ENCODE results near the gene UBA1.

DNA sequence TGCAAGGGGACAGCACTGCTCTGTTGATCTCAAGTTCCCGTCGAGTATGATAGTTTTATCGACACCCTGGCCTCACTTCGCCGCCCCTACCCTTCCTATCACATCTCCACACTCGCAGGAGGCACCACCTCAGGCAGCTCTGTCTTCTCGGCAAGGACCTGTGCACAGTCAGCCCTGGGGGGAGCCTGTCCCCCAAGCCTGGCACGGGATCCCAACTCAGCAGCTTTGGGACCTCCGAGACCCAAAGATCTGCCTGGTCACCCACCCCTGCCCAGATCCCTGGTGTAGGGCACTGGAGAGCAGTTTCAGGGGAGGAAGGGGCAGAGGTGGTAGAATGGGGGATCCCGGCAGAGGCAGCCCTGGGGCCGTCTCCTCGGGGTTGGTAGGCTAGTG lies 18.0 kb upstream of the UBA1 start:
- TF ChIP-seq PTBP1 (IDR thresholded peaks at IDR 0.05; ENCODE audit: low read depth, low read length, poor library complexity, severe bottlenecking) (no peak), HNRNPL (IDR thresholded peaks at IDR 0.05; ENCODE audit: low read depth, low read length) (no peak), ZNF556 (CRISPR knock-in tag; IDR thresholded peaks at IDR 0.05; ENCODE audit: borderline replicate concordance) (no peak), HNRNPUL1 (IDR thresholded peaks at IDR 0.05; ENCODE audit: low read depth, low read length) (no peak), IRF2 (CRISPR knock-in tag; IDR thresholded peaks at IDR 0.05) (no peak), BRCA1 (CRISPR knock-in tag; IDR thresholded peaks at IDR 0.05) (no peak), KDM6A (CRISPR knock-in tag; IDR thresholded peaks at IDR 0.05; ENCODE audit: low read depth) (no peak), HMGA1 (CRISPR knock-in tag; conservative IDR thresholded peaks at IDR 0.05) (no peak), MXI1 (IDR thresholded peaks at IDR 0.05; ENCODE audit: borderline replicate concordance, low read depth, low read length) (no peak)
- TF ChIP-seq, protein P1, sequence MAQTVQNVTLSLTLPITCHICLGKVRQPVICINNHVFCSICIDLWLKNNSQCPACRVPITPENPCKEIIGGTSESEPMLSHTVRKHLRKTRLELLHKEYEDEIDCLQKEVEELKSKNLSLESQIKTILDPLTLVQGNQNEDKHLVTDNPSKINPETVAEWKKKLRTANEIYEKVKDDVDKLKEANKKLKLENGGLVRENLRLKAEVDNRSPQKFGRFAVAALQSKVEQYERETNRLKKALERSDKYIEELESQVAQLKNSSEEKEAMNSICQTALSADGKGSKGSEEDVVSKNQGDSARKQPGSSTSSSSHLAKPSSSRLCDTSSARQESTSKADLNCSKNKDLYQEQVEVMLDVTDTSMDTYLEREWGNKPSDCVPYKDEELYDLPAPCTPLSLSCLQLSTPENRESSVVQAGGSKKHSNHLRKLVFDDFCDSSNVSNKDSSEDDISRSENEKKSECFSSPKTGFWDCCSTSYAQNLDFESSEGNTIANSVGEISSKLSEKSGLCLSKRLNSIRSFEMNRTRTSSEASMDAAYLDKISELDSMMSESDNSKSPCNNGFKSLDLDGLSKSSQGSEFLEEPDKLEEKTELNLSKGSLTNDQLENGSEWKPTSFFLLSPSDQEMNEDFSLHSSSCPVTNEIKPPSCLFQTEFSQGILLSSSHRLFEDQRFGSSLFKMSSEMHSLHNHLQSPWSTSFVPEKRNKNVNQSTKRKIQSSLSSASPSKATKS (CRISPR knock-in tag; IDR thresholded peaks at IDR 0.05): no peak
- TF ChIP-seq, protein P2, sequence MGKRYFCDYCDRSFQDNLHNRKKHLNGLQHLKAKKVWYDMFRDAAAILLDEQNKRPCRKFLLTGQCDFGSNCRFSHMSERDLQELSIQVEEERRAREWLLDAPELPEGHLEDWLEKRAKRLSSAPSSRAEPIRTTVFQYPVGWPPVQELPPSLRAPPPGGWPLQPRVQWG (CRISPR knock-in tag; IDR thresholded peaks at IDR 0.05; ENCODE audit: borderline replicate concordance, low read depth): no peak
- TF ChIP-seq, protein P3, sequence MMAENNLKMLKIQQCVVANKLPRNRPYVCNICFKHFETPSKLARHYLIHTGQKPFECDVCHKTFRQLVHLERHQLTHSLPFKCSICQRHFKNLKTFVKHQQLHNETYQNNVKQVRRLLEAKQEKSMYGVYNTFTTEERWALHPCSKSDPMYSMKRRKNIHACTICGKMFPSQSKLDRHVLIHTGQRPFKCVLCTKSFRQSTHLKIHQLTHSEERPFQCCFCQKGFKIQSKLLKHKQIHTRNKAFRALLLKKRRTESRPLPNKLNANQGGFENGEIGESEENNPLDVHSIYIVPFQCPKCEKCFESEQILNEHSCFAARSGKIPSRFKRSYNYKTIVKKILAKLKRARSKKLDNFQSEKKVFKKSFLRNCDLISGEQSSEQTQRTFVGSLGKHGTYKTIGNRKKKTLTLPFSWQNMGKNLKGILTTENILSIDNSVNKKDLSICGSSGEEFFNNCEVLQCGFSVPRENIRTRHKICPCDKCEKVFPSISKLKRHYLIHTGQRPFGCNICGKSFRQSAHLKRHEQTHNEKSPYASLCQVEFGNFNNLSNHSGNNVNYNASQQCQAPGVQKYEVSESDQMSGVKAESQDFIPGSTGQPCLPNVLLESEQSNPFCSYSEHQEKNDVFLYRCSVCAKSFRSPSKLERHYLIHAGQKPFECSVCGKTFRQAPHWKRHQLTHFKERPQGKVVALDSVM (CRISPR knock-in tag; IDR thresholded peaks at IDR 0.05): no peak
- TF ChIP-seq, protein P4, sequence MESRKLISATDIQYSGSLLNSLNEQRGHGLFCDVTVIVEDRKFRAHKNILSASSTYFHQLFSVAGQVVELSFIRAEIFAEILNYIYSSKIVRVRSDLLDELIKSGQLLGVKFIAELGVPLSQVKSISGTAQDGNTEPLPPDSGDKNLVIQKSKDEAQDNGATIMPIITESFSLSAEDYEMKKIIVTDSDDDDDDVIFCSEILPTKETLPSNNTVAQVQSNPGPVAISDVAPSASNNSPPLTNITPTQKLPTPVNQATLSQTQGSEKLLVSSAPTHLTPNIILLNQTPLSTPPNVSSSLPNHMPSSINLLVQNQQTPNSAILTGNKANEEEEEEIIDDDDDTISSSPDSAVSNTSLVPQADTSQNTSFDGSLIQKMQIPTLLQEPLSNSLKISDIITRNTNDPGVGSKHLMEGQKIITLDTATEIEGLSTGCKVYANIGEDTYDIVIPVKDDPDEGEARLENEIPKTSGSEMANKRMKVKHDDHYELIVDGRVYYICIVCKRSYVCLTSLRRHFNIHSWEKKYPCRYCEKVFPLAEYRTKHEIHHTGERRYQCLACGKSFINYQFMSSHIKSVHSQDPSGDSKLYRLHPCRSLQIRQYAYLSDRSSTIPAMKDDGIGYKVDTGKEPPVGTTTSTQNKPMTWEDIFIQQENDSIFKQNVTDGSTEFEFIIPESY (CRISPR knock-in tag; IDR thresholded peaks at IDR 0.05): no peak
- TF ChIP-seq, protein P5, sequence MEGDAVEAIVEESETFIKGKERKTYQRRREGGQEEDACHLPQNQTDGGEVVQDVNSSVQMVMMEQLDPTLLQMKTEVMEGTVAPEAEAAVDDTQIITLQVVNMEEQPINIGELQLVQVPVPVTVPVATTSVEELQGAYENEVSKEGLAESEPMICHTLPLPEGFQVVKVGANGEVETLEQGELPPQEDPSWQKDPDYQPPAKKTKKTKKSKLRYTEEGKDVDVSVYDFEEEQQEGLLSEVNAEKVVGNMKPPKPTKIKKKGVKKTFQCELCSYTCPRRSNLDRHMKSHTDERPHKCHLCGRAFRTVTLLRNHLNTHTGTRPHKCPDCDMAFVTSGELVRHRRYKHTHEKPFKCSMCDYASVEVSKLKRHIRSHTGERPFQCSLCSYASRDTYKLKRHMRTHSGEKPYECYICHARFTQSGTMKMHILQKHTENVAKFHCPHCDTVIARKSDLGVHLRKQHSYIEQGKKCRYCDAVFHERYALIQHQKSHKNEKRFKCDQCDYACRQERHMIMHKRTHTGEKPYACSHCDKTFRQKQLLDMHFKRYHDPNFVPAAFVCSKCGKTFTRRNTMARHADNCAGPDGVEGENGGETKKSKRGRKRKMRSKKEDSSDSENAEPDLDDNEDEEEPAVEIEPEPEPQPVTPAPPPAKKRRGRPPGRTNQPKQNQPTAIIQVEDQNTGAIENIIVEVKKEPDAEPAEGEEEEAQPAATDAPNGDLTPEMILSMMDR (CRISPR knock-in tag; IDR thresholded peaks at IDR 0.05): no peak
